NT2/D1 (cell line): ENCODE results near the gene ASGR1.

Experiments
- SUZ12 ChIP-seq: IDR thresholded peaks from 2 replicates; pipeline ENCODE4 v1.6.1; 2011; ENCODE audit not compliant: insufficient read length, insufficient read depth; ENCODE audit errors: extremely low read depth
- YY1 ChIP-seq: IDR thresholded peaks from 2 replicates; pipeline ENCODE4 v1.6.1; 2011; ENCODE audit not compliant: insufficient read length, insufficient read depth

DNA sequence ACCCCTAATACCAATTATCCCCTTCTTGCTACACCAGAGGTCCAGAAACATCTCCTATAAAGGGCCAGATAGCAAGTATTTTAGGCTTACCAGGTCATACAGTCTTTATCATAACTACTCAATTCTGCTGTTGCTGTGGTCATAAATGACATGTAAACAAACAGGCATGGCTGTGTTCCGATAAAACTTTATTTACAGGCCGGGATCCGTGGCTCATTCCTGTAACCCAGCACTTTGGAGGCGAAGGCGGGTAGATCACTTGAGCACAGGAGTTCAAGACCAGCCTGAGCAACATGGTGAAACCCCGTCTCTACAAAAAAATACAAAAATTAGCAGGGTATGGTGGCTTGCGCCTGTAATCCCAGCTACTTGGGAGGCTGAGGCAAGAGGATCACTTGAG lies 12.3 kb downstream of the ASGR1 start:
- TF ChIP-seq YY1, result no peak
- TF ChIP-seq SUZ12, result no peak
